ELR (cell line): ENCODE measurements around the gene SPATA6.
A peak's percentile ranks its signal among the peaks of the same experiment; 100 is the strongest.
"Not testable (repeated sequence)": the region's sequence is repeated elsewhere in the genome, so short reads cannot be mapped to it uniquely, and the experiment has no call there.

Experiments
- DNase-seq: peaks from one replicate; pipeline ENCODE4 v3.0.0-alpha.2; 2015; ENCODE audit warnings: low read depth

The SPATA6 gene

GRCh38 chr1:48471691-48472576 is at the start of gene SPATA6:
TSS of gene SPATA6 (minus strand) at chr1:48472204. CDS start at chr1:48472008, 196 bp downstream.
- peak; percentile 66 for DNase-seq

GRCh38 chr1:48519896-48520295 is 47.9 kb upstream of the SPATA6 start:
- DNase-seq, result not testable (repeated sequence)

- no peak for DNase-seq
These were observed 34.9 kb upstream of the SPATA6 start for GRCh38 chr1:48506870-48507269.

- DNase-seq, result no peak
These were observed 28.8 kb upstream of the SPATA6 start for GRCh38 chr1:48500541-48501450.

- no peak for DNase-seq
These were observed 27.3 kb upstream of the SPATA6 start for GRCh38 chr1:48499211-48499735.

- DNase-seq, result peak; percentile 37
These were observed 26.2 kb upstream of the SPATA6 start for GRCh38 chr1:48498096-48498791.

GRCh38 chr1:48495911-48496310 is 23.9 kb upstream of the SPATA6 start:
- no peak for DNase-seq

- DNase-seq, result no peak
These were observed 23.2 kb upstream of the SPATA6 start for GRCh38 chr1:48495166-48495565.

GRCh38 chr1:48493970-48494769 is 22.2 kb upstream of the SPATA6 start:
- peak; percentile 15 for DNase-seq

GRCh38 chr1:48493041-48493440 is 21.0 kb upstream of the SPATA6 start:
- no peak for DNase-seq

GRCh38 chr1:48492392-48492791 is 20.4 kb upstream of the SPATA6 start:
- no peak for DNase-seq

- no peak for DNase-seq
These were observed 16.7 kb upstream of the SPATA6 start for GRCh38 chr1:48488721-48489120.

- DNase-seq, result no peak
These were observed 8.5 kb upstream of the SPATA6 start for GRCh38 chr1:48480504-48480903.

- not testable (repeated sequence) for DNase-seq
These were observed 8.0 kb upstream of the SPATA6 start for GRCh38 chr1:48480023-48480422.

- no peak for DNase-seq
These were observed 634 bp upstream of the SPATA6 start for GRCh38 chr1:48472638-48473037.

GRCh38 chr1:48470950-48471690 is 884 bp downstream of the SPATA6 start:
- DNase-seq, result no peak

- DNase-seq, result no peak
These were observed 1.5 kb downstream of the SPATA6 start for GRCh38 chr1:48470481-48470855.

- no peak for DNase-seq
These were observed 2.2 kb downstream of the SPATA6 start for GRCh38 chr1:48469616-48470480.

GRCh38 chr1:48466594-48466993 is 5.4 kb downstream of the SPATA6 start:
- no peak for DNase-seq
